Sciatic nerve (tissue), 2 donors: ENCODE measurements around the gene CUL3. TPM values are rescaled to one million over a fixed set of nuclear protein-coding genes. Genes with fewer than 3 reads are reported as not detected.
A peak's percentile ranks its signal among the peaks of the same experiment; 100 is the strongest.
"Not testable (repeated sequence)": the region's sequence is repeated elsewhere in the genome, so short reads cannot be mapped to it uniquely, and the experiment has no call there.

ENCODE experiments used
- ATAC-seq: fragments of 200-7000 bp; cut with Tn5 transposase; one replicate; pipeline ENCODE4 v1.9.1; 2020; ENCODE audit warnings: mild to moderate bottlenecking, moderate library complexity
- DNase-seq: peaks from one replicate; pipeline ENCODE4 v3.0.0-alpha.2; 2020; ENCODE audit warnings: low spot score
- intact Hi-C: fragments of 100-400 bp; cut with DNase I; formaldehyde crosslinking; loops from one replicate; pipeline ENCODE4 v1.14.2; 2022
- total RNA-seq: library from RNA; stranded (reverse); fragmentation: NEBNext Ultra II Directional; extraction: Animal tissue kit (Norgen Biotek cat#: 25700); gene quantifications from one replicate; pipeline ENCODE4 v1.2.1, GENCODE V29; 2021
- donor health status: DM: no; HTN: no; CAD: no.
- donor health status: DM: no; HTN: no; CAD: no.

Gene CUL3
- 126 TPM for total RNA-seq

GRCh38 chr2:224585211-224586088 is at the start of gene CUL3:
Gene CUL3, minus strand, starts transcription at chr2:224585363. Its CDS starts 354 bp downstream, at chr2:224585009.
- intact Hi-C loops, result no loop called here
- peak; percentile 100 for DNase-seq

DNA sequence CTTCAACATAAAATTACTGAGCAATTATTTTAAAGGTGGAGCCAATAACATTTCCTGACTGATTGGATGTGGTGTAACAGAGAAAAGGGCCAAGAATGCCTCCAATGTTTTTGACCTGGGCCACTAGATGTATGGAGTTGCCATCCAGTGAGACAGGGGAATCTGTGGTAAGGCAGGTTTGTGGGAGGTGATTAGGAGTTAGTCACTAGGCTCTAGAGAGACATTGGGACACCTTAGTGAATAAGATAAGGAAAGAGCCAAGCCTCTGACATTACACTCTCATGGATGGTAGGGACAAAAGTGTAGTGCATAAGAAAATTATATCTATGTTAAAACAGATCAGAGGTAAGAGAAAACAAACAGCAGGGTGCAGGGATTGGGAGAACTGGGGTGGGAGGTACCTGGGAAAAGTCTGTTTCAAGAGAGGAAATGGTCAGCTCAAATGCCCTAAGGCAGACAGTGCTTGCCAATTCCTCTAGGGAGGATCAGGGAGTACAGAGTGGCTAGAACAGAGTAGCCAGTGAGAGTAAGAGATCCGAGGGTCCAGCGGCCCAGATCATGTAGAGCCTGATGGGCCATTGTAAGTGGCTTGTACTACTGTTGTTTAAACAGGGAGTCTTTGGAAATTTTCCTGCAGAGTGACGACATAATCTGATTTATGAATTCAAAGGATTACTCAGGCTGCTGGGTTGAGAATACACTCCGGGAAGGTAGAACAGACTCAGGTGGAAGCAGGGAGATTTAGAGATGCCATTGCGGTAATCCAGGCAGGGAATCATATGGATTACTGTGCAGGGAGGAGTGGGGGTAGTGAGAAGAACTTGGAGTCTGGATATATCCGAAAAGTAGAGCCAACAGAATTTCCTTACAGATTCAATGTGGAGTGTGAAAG is 45.7 kb upstream of the CUL3 start:
- intact Hi-C loops, result no loop called here
- no peak for DNase-seq
- ATAC-seq, result no peak

More at GRCh38 chr2:224585211-224586088, at the start of gene CUL3:
- peak; percentile 99 for ATAC-seq

DNA sequence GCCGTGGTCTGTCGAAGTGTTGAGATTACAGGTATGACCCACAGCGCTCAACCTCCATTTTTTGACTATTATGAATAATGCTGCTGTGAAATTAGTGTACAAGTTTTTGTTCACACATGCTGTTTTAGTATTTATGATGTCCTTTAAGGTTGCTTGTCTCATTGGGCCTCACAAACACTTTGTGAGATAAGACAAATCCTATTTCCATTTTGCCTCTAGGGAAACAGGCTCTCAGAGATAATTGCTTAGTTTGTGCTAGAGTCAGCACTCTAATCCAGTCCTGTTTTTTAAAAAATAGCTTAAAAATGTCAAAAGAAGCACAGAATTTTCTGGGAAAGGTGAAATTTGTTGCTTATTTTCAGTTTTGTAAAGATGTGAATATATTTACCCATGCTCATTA is 43.3 kb upstream of the CUL3 start:
- intact Hi-C loops, result no loop called here
- no peak for DNase-seq
- ATAC-seq, result no peak

DNA sequence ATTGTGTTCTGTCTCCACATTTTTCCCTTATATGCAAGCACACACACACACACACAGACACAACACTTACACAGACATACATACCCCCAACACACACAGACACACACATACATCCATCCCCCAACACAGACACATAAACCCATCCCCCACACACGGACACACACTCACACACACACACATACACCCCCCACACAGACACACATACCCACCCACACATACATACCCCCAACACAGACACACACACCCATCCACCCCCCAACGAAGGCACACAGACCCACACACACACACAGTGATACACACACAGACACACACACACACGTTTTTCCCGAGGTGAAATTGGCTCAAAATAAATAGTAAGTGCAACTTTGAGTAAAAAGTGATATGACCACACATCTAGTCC is 41.6 kb upstream of the CUL3 start:
- intact Hi-C loops, result no loop called here
- ATAC-seq, result no peak

GRCh38 chr2:224613543-224614286 is 28.6 kb upstream of the CUL3 start:
- no peak for ATAC-seq
- intact Hi-C loops, result no loop called here
- DNase-seq, result no peak

More for the DNA sequence above, 41.6 kb upstream of the CUL3 start:
- DNase-seq, result no peak

- ATAC-seq (no peak), DNase-seq (no peak)
- intact Hi-C loops, result no loop called here
These were observed 27.4 kb upstream of the CUL3 start for GRCh38 chr2:224612578-224612977.

DNA sequence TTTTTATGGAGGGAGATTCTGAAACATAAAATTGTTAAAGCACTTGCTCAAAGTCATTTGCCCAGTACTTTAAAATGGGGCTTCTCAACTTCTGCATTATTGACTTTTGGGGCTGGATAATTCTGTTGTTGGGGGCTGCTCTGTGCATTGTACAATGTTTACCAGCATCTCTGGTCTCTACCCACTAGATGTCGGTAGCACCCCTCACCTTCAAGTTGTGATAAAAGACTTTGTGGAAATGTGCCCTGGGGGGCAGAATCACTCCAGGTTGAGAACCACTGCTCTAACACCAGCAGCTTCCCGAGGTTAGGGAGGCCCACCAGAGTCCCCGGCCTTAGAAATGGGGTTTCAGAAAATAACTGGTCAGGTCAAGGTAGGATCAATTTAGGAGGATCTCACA is 26.8 kb upstream of the CUL3 start:
- DNase-seq (no peak), ATAC-seq (no peak)
- intact Hi-C loops, result no loop called here

GRCh38 chr2:224608104-224608503 is 22.9 kb upstream of the CUL3 start:
- intact Hi-C loops, result no loop called here
- DNase-seq (no peak), ATAC-seq (no peak)

DNA sequence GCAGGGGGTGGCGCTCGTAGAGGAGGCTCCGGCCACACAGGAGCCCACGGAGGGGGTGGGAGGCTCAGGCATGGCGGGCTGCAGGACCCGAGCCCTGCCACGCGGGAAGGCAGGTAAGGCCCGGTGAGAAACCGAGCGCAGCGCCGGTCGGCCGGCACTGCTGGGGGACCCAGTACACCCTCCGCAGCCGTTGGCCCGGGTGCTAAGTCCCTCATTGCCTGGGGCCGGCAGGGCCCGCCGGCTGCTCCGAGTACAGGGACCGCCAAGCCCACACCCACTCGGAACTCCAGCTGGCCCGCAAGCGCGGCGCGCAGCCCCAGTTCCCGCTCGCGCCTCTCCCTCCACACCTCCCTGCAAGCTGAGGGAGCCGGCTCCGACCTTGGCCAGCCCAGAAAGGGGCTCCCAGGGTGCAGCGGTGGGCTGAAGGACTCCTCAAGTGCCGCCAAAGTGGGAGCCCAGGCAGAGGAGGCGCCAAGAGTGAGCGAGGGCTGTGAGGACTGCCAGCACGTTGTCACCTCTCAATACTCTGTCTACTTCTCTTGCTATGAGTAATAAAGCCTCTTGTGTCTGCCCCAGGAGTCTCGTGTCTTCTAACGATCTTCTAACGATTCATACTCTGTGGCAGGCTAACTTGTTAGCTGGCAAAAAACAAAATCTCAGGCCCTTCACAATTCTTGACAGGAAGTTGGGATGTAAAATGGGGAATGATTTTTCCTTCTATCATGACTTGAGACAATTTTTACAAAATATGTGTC is 18.8 kb upstream of the CUL3 start:
- ATAC-seq, intact Hi-C loops, DNase-seq: not testable (repeated sequence)

- ATAC-seq, intact Hi-C loops, DNase-seq: not testable (repeated sequence)
These were observed 17.7 kb upstream of the CUL3 start for GRCh38 chr2:224602778-224603375.

- intact Hi-C loops, result no loop called here
- DNase-seq (no peak), ATAC-seq (no peak)
These were observed 16.8 kb upstream of the CUL3 start for GRCh38 chr2:224601923-224602322.

DNA sequence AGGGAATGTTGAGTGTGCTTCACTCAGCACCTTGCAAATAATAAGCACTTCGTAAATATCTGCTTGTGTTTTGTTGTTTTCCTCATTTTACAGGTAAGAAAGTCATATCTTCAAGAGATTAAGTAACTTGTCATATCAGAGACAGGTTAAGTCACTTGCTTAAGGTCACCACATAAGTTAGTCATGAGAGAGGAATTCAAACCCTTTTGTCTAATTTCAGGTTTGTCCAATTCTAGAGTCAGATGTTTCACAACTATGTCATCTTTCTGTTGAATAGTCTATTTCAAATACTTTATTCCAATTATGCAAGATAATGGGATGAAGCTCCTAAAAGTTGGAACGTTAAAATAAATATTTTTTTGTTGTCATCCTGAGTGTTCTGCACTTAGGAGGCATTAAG is 13.5 kb upstream of the CUL3 start:
- intact Hi-C loops, result no loop called here
- no peak for ATAC-seq
- DNase-seq, result no peak

GRCh38 chr2:224596289-224596688 is 11.1 kb upstream of the CUL3 start:
- intact Hi-C loops, result no loop called here
- no peak for DNase-seq
- ATAC-seq, result no peak

GRCh38 chr2:224595518-224595917 is 10.4 kb upstream of the CUL3 start:
- ATAC-seq (no peak), DNase-seq (no peak)
- intact Hi-C loops, result no loop called here

- DNase-seq (no peak), ATAC-seq (no peak)
- intact Hi-C loops, result no loop called here
These were observed 9.7 kb upstream of the CUL3 start for GRCh38 chr2:224594840-224595239.

DNA sequence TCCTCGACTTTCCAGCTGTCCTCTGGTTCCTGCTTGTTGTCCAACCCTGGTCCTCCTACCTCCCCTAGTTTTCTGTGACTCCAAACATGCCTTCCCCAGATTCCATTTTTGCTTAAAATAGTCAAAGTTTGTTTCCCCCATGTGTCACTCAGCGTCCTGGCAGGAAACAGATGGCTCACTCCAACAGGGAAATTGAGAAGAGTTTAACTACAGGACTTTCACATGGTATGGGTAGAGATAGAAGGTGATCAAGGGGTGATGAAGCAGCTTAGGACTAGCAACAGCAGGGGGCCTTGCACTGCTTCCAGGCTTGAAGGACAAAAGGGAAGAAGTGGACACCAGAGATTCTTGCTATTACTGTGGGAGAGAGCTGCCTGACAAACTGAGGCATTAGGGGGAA is 6.1 kb upstream of the CUL3 start:
- ATAC-seq (no peak), DNase-seq (no peak)
- intact Hi-C loops, result no loop called here

DNA sequence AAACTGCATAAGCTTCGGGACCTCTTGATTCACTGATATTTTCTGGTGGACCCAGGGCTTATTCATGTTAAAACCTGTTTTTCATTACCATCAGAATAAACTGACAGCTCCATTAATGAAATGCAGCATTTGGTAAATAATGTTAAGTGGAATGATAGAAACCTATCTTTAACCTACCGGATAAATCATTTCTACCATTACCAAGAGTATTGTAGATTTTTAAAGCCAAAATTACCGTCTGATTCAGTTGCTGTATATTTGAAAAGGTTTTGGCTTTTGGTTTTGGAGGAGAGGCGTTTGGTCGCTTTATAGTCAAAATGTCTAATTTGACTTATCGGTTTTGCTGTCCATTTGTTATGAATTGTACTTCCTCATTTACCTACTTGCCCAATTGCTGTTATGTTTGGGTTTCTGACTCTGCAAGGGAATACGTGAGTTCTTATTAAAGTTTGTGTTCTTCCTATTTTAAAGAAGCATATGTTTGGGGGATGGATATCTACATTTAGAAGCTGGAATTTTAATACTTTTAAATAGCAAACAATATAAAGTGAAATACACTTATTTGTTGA is 1.0 kb upstream of the CUL3 start:
- ATAC-seq (no peak), DNase-seq (no peak)
- intact Hi-C loops, result no loop called here

DNA sequence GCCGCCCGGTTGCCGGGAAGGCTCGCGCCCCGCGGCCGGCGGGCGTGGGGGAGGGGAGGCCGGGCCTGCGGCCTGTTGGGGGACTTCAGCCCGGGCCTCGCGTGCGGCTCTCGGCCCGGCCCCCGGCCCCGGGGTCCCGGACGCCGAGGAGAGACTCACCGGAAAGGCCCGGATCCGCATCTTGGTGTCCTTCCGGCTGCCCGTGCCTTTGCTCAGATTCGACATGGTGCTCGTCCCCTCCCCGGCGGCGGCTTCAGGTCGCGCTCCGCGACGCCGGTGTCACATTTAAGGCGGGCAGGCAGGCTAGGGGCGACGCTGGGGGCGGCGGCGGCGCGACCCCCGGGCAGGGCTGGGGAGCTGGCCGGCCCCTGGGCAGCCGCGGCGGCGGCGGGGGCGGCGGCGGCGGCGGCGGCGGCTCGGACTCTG is 365 bp downstream of the CUL3 start:
- DNase-seq, result peak; percentile 76
- ATAC-seq, result no peak
- intact Hi-C loops, result no loop called here
